Activated naive CD8-positive, alpha-beta T cell (primary cell): Measurements from ENCODE around the gene KCNMA1.
"Not testable (repeated sequence)": the region's sequence is repeated elsewhere in the genome, so short reads cannot be mapped to it uniquely, and the experiment has no call there.

Source experiments
- H3K27ac Mint-ChIP-seq: one replicate; pipeline ENCODE4 v1.8.0; 2021; ENCODE audit warnings: mixed read lengths
- H3K27me3 Mint-ChIP-seq: one replicate; pipeline ENCODE4 v1.8.0; 2021; ENCODE audit warnings: mixed read lengths
- H3K36me3 Mint-ChIP-seq: one replicate; pipeline ENCODE4 v1.8.0; 2021; ENCODE audit warnings: mixed read lengths
- H3K4me1 Mint-ChIP-seq: one replicate; pipeline ENCODE4 v1.8.0; 2021; ENCODE audit warnings: low read depth, mixed read lengths
- H3K4me3 Mint-ChIP-seq: one replicate; pipeline ENCODE4 v1.8.0; 2021; ENCODE audit warnings: mild to moderate bottlenecking, mixed read lengths
- H3K9me3 Mint-ChIP-seq: one replicate; pipeline ENCODE4 v1.8.0; 2021; ENCODE audit warnings: low read depth, mixed read lengths

KCNMA1 gene

GRCh38 chr10:77593771-77594470 is 43.7 kb downstream of the KCNMA1 start:
- H3K27ac Mint-ChIP-seq, result no peak overlapping the region
- no peaks in the 10 kb centered on the region for H3K9me3 Mint-ChIP-seq
- H3K4me3 Mint-ChIP-seq, result no peak overlapping the region
- no peaks in the 10 kb centered on the region for H3K36me3 Mint-ChIP-seq
- H3K4me1 Mint-ChIP-seq, result no peaks in the 10 kb centered on the region
- no peaks in the 10 kb centered on the region for H3K27me3 Mint-ChIP-seq

- Mint-ChIP-seq H3K9me3 (no peaks in the 10 kb centered on the region), H3K27ac (no peak overlapping the region), H3K4me3 (no peak overlapping the region), H3K36me3 (no peaks in the 10 kb centered on the region), H3K27me3 (no peaks in the 10 kb centered on the region), H3K4me1 (no peaks in the 10 kb centered on the region)
Measured at GRCh38 chr10:77592946-77593636, 44.5 kb downstream of the KCNMA1 start.

GRCh38 chr10:77592510-77592909 is 45.1 kb downstream of the KCNMA1 start:
- H3K27me3 Mint-ChIP-seq, result no peaks in the 10 kb centered on the region
- no peaks in the 10 kb centered on the region for H3K4me1 Mint-ChIP-seq

GRCh38 chr10:77591238-77591880 is 46.2 kb downstream of the KCNMA1 start:
- Mint-ChIP-seq H3K9me3 (no peaks in the 10 kb centered on the region), H3K4me3 (no peak overlapping the region), H3K27me3 (no peaks in the 10 kb centered on the region), H3K4me1 (no peaks in the 10 kb centered on the region), H3K36me3 (no peaks in the 10 kb centered on the region), H3K27ac (no peak overlapping the region)

More at GRCh38 chr10:77592510-77592909, 45.1 kb downstream of the KCNMA1 start:
- Mint-ChIP-seq H3K9me3 (no peaks in the 10 kb centered on the region), H3K4me3 (no peak overlapping the region), H3K27ac (no peak overlapping the region), H3K36me3 (no peaks in the 10 kb centered on the region)

- H3K36me3 Mint-ChIP-seq, result no peaks in the 10 kb centered on the region
- no peaks in the 10 kb centered on the region for H3K4me1 Mint-ChIP-seq
- H3K27ac Mint-ChIP-seq, result no peak overlapping the region
- no peaks in the 10 kb centered on the region for H3K27me3 Mint-ChIP-seq
- H3K9me3 Mint-ChIP-seq, result no peaks in the 10 kb centered on the region
- no peak overlapping the region for H3K4me3 Mint-ChIP-seq
Measured at GRCh38 chr10:77590344-77591237, 47.0 kb downstream of the KCNMA1 start.

- H3K36me3 Mint-ChIP-seq, H3K27me3 Mint-ChIP-seq, H3K4me3 Mint-ChIP-seq, H3K4me1 Mint-ChIP-seq, H3K27ac Mint-ChIP-seq, H3K9me3 Mint-ChIP-seq: not testable (repeated sequence)
Measured at GRCh38 chr10:77589703-77590102, 47.9 kb downstream of the KCNMA1 start.

- Mint-ChIP-seq H3K36me3 (no peaks in the 10 kb centered on the region), H3K4me1 (no peaks in the 10 kb centered on the region), H3K27ac (no peak overlapping the region), H3K27me3 (no peaks in the 10 kb centered on the region), H3K9me3 (no peaks in the 10 kb centered on the region), H3K4me3 (no peak overlapping the region)
Measured at GRCh38 chr10:77588886-77589285, 48.7 kb downstream of the KCNMA1 start.

GRCh38 chr10:77587416-77587790 is 50.2 kb downstream of the KCNMA1 start:
- H3K27ac Mint-ChIP-seq, result no peak overlapping the region
- H3K9me3 Mint-ChIP-seq, result no peaks in the 10 kb centered on the region
- no peaks in the 10 kb centered on the region for H3K27me3 Mint-ChIP-seq
- H3K36me3 Mint-ChIP-seq, result no peaks in the 10 kb centered on the region
- H3K4me3 Mint-ChIP-seq, result no peak overlapping the region
- H3K4me1 Mint-ChIP-seq, result no peaks in the 10 kb centered on the region

GRCh38 chr10:77586719-77587415 is 50.7 kb downstream of the KCNMA1 start:
- Mint-ChIP-seq H3K4me3 (no peak overlapping the region), H3K9me3 (no peaks in the 10 kb centered on the region), H3K4me1 (no peaks in the 10 kb centered on the region), H3K27me3 (no peaks in the 10 kb centered on the region), H3K27ac (no peak overlapping the region), H3K36me3 (no peaks in the 10 kb centered on the region)

- no peak overlapping the region for H3K27ac Mint-ChIP-seq
- no peaks in the 10 kb centered on the region for H3K9me3 Mint-ChIP-seq
- H3K4me3 Mint-ChIP-seq, result no peak overlapping the region
Measured at GRCh38 chr10:77584938-77585337, 52.7 kb downstream of the KCNMA1 start.

GRCh38 chr10:77583527-77583926 is 54.1 kb downstream of the KCNMA1 start:
- H3K27ac Mint-ChIP-seq, result no peak overlapping the region

More at GRCh38 chr10:77584938-77585337, 52.7 kb downstream of the KCNMA1 start:
- no peaks in the 10 kb centered on the region for H3K4me1 Mint-ChIP-seq
- H3K27me3 Mint-ChIP-seq, result no peaks in the 10 kb centered on the region
- no peaks in the 10 kb centered on the region for H3K36me3 Mint-ChIP-seq

GRCh38 chr10:77582710-77583115 is 54.9 kb downstream of the KCNMA1 start:
- H3K4me3 Mint-ChIP-seq, result no peak overlapping the region
- H3K27ac Mint-ChIP-seq, result no peak overlapping the region
- no peaks in the 10 kb centered on the region for H3K27me3 Mint-ChIP-seq
- H3K9me3 Mint-ChIP-seq, result no peaks in the 10 kb centered on the region
- no peaks in the 10 kb centered on the region for H3K36me3 Mint-ChIP-seq
- H3K4me1 Mint-ChIP-seq, result no peaks in the 10 kb centered on the region

More at GRCh38 chr10:77583527-77583926, 54.1 kb downstream of the KCNMA1 start:
- Mint-ChIP-seq H3K36me3 (no peaks in the 10 kb centered on the region), H3K4me3 (no peak overlapping the region), H3K9me3 (no peaks in the 10 kb centered on the region), H3K4me1 (no peaks in the 10 kb centered on the region), H3K27me3 (no peaks in the 10 kb centered on the region)

- no peak overlapping the region for H3K27ac Mint-ChIP-seq
- H3K4me3 Mint-ChIP-seq, result no peak overlapping the region
- no peaks in the 10 kb centered on the region for H3K4me1 Mint-ChIP-seq
- no peaks in the 10 kb centered on the region for H3K9me3 Mint-ChIP-seq
- peaks cover 2% of the 10 kb centered on the region for H3K27me3 Mint-ChIP-seq
- no peaks in the 10 kb centered on the region for H3K36me3 Mint-ChIP-seq
Measured at GRCh38 chr10:77581738-77582137, 55.9 kb downstream of the KCNMA1 start.

GRCh38 chr10:77580482-77580881 is 57.1 kb downstream of the KCNMA1 start:
- Mint-ChIP-seq H3K4me1 (no peaks in the 10 kb centered on the region), H3K27ac (no peak overlapping the region), H3K36me3 (no peaks in the 10 kb centered on the region), H3K27me3 (peaks cover 2% of the 10 kb centered on the region), H3K4me3 (no peak overlapping the region), H3K9me3 (no peaks in the 10 kb centered on the region)
